GM21367 (cell line): ENCODE data around the gene VAMP7.
"Not testable (repeated sequence)": the region's sequence is repeated elsewhere in the genome, so short reads cannot be mapped to it uniquely, and the experiment has no call there.

Source experiments
- ATAC-seq: cut with Tn5 transposase; IDR thresholded peaks from one replicate; pipeline ENCODE4 v1.9.1; 2021; ENCODE audit not compliant: unreplicated experiment

The VAMP7 gene

DNA sequence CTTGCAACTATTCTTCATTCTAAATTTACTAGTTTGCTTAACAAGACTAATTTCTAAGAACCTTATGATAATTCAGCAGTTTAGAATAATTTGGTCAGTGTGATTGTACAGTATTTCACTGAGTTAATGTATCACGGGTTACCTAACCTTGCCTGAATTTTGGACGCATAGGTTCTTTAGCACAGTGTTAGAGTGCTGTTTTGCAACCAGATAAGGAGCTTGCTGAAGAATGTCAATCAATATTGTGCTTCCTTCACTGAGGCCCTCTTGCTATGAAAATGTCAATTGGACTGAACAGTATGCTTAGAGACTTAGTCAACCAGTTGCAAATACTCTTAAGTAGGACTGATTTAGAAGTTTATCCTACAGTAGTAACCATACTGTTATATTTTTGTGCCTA, 19.6 kb downstream of the VAMP7 start:
- ATAC-seq, result no peak

DNA sequence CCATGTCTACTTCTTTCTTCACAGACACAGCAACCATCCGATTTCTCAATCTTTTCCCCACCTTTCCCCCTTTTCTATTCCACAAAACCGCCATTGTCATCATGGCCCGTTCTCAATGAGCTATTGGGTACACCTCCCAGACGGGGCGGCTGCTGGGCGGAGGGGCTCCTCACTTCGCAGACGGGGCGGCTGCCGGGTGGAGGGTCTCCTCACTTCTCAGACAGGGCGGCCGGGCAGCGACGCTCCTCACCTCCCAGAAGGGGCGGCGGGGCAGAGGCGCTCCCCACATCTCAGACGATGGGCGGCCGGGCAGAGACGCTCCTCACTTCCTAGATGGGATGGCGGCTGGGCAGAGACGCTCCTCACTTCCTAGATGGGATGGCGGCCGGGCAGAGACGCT, 26.5 kb downstream of the VAMP7 start:
- ATAC-seq, result not testable (repeated sequence)

DNA sequence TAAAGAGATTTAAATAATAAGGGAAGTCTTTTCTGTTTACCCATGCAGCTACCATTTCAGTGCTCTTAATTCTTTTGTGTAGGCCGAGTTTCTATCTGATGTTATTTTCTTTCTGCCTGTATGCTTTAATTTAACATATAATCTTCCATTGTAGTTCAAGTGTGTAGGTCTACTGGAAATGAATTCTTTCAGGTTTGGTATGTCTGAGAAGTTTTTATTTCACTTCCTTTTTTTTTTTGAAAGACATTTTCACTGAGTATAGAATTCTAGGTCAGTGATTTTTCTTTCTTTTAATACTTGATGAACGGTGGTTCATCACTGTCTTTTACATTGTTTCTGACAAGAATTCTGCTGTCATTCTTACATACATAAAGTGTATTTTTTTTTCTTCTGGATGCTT, 42.1 kb downstream of the VAMP7 start:
- ATAC-seq, result no peak

DNA sequence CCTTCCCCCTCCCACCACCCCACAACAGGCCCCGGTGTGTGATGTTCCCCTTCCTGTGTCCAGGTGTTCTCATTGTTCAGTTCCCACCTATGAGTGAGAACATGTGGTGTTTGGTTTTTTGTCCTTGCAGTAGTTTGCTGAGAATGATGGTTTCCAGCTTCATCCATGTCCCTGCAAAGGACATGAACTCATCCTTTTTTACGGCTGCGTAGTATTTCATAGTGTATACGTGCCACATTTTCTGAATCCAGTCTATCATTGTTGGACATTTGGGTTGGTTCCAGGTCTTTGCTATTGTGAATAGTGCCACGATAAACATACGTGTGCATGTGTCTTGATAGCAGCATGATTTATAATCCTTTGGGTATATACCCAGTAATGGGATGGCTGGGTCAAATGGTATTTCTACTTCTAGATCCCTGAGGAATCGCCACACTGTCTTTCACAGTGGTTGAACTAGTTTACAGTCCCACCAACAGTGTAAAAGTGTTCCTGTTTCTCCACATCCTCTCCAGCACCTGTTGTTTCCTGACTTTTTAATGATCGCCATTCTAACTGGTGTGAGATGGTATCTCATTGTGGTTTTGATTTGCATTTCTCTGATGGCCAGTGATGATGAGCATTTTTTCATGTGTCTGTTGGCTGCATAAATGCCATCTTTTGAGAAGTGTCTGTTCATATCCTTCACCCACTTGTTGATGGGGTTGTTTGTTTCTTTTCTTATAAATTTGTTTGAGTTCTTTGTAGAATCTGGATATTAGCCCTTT, 49.9 kb downstream of the VAMP7 start:
- ATAC-seq, result not testable (repeated sequence)

DNA sequence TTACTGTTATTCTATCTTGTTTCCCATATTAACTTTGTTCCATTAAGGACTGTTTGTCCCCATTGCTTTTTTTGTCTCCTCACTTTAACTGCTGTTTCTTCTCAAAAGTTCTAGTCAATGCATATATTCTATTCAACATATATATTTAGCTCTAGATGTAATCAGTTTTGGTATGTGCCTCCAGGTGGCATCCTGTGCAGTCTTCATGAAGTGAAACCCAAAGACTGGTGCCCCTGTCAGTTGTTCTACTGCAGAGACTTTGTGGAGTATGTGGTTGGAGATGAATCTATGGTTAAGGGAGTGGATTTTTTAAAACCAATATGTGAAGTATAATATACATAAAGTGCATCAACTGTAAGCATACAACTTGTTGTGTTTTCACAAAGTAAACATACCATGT, 57.0 kb downstream of the VAMP7 start:
- no peak for ATAC-seq

DNA sequence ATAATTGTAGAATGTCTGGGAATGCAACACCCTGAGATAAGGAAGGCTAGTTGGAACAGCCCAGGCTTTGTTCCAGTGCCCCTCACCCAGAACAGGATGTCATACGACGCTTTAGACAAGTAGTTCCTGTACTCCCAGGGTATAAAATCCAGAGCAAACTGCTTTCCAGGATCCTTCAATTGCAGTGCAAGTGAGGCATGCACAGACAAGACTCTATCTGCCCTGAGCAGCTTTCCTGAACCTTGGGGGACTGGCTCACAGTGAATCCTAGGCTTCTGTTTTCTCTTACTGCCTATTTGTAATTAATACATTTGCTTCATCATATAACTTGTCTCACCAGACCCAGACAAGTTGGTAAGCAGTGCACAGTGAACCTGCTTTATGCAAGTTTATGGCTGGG, 68.0 kb downstream of the VAMP7 start:
- ATAC-seq, result no peak

DNA sequence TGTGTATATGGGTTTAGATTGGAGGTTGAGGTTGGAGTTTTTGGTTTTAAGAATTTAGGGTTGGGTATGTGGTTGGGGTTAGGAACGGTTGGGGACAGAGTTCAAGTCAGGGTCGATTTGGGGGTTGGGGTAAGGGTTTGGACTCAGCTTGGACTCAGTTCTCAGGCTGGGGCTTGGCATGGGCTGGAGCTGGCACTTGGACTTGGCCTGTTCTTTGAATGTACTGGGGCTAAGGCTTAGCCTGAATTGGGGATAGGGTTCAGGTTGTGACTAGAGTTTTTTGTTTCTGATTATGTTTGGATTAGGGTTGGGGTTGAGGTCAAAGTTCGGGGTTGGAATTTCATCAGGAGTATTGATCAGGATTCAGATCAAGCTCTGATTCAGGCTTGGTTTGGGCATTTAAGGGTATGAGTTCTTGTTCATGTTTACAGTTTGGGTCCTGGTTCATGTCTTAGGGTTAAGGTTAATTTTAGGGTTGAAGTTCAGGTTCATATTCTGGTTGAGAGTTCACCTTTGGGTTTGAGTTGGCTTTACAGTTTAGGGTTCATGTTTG, 70.2 kb downstream of the VAMP7 start:
- ATAC-seq, result no peak

DNA sequence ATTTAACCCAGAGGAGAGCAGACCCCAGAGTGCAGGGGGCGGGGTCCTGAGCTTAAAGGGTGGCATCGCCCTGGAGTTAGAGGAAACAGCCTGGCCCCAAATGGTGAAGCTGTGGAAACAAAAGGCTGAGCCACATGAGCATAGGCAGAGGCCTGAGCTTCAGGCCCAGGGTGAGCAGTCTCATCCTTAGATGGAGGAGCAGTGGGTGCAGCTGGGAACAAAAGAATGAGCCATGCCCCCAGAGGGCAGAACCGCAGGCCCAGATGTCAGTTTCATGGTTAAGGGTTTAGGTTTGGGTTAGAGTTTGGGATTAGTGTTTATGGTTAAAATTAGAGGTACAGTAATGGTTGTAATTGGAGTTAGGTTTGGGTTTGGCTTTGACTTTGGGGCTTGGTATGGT, 71.9 kb downstream of the VAMP7 start:
- ATAC-seq, result no peak

DNA sequence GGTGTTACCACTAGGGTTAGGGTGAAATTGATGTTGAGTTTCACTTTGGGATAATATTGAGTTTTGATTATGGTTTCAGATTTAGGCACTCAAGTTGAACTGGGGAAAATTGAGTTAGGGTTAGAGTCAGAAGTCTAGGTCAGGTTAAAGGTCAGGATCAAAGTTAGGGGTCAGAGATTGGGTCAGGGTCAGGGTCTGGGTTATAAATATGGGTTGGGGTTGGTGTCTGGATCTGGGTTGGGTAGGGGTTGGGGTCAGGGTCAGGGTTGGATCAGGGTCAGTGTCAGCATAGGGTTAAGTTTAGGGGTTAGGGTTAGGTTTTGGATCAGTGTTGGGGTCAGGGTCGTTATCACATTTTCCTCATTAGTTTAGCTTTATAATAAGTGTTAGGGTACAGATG, 73.6 kb downstream of the VAMP7 start:
- ATAC-seq, result no peak

DNA sequence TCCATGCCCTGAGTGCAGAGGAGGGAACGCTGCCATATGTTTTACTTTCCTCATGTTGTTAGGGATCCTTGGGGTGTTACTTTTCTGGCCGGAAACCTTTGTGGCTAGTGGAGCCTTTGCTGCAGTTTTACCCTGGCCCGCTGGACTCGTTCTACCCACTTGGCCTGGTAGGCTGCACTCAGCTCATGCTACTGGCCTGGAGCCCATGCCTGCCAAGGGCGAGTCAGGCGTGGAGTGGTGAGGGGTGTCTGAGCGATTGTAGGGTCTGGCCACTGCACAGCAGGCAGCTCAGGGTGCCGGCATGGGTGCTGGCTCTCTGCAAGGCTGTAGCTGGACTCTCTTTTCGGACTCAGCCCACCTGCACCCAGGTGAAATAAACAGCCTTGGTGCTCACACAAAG, 75.0 kb downstream of the VAMP7 start:
- no peak for ATAC-seq

DNA sequence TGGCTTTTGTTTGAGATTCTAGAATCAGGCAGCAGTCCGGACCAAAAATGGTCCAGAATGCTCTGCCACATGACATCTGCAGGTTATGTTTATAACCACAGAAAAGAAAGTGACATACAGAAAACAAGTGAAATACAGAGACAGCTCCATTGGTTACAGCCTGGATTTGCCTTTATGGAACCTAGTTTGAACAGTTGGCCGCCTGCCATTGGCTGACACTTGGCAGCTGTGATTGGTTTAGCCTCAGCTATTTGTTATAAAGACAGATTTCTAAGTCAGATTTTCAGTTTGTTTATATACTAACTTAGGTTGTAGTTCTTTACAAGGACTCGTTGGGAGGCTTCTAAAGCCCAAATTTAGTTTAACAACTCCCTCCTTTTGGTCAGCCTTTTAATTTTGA, 75.5 kb downstream of the VAMP7 start:
- ATAC-seq, result no peak

DNA sequence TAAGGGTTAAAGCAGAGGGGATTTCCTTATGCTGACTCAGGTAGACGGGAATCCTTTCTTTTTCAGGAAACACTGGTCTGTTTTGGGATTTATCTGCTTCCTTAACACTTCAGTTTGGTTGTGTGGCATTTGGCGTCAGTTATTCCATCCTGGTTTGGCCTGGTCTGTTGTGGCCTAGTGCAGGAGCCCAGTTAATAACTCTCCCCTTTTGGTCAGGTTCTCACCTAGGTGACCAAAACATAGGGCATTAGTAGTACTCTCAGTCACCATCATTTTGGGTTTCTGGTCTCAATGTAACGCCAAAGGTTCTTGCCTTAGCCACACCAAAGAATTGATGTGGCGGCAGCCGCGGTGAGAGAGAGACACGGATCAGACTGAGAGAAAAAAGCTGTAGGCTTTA, 76.7 kb downstream of the VAMP7 start:
- ATAC-seq, result no peak

DNA sequence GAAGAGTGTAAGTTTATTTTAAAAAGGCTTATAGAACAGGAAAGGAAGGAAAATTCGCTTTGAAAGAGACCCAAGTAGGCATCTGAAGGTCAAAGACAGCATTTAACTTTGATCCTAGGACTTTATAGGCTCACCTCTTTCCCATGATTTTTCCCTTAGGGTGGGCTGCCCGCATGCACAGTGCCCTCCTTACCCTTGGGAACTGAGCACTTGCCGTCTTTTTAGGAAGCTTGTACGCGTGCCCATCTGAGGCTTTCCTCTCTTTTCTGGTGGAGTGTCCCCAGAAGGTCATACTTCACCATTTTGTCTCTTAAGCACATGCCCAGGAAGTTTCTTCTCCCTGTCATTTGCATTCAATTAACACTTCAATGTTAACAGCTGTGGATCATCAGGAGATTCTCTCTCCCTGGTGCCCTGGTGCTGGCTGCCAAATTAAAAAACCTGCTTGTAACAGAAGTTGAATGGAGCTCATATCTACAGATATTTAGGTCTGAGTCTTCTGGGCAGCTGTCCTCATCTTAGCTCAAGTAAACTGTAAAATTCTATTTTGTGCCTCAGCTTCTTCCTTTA, 78.0 kb downstream of the VAMP7 start:
- ATAC-seq, result no peak

DNA sequence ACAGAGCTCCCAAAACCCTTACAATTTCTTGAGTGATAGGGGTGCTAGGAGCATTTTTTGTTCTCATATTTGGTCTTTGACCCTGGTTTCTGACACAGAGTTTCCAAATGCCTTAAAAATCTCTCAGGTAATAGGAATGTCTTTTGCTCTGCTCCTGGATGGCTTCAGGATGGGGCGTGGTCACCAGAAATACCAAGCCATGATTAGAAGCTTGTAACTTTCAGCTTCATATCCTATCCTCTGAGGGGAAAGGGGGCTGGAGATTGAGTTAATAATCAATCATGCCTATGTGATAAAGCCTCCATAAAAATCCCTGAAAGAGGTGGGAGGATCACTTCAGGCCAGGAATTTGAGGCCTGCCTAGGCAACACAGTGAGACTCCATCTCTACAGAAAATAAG, 81.8 kb downstream of the VAMP7 start:
- ATAC-seq, result no peak

DNA sequence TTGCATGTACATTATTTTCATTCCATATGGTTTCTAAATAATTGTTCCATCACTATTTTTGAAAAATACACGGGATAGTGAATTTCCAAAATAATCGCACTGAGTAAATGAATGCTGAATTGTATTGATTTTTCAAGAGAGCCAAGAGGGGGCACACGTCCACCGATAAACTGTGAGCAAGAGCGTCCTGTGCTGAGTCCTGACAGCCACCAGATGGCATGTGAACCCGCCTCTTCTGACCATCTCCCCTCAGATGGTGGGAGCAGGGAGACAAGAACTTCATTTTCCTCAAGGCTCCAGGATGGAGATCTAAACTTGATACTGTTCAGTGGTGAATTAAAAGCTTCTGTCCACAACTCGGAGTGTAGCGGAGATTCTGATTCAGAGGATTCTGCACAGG, 85.7 kb downstream of the VAMP7 start:
- ATAC-seq, result peak; percentile 51

DNA sequence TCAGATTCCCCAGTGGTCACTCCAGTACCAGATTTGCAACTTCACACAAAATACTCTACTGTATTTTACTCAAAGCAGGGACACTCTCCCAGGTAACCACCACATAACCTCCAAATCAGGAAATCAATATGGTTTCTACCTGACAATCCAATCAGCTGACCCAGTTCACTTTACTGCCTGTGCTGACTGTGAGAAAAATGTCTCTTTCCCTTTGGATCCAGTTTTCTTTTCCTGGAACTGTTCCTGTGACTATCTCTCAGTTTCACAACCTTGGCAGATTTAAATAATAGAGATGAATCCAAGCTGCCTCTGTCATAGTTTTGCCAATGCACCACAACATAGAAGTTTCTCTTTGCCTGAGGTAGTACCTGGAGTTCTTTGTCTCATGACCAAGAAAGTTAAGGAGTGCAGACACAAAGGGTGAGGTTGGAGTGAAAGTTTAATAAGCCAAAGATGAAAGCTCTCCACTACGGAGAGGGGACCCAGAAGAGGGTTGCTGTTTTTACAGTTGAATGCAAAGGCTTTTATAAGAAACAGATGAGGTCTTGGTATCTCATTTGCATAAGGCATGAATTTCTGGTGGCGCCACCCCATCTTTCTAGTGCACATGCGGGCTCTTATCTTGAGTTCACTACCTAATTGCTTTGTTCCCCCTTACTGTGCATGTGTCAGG, 86.6 kb downstream of the VAMP7 start:
- no peak for ATAC-seq

DNA sequence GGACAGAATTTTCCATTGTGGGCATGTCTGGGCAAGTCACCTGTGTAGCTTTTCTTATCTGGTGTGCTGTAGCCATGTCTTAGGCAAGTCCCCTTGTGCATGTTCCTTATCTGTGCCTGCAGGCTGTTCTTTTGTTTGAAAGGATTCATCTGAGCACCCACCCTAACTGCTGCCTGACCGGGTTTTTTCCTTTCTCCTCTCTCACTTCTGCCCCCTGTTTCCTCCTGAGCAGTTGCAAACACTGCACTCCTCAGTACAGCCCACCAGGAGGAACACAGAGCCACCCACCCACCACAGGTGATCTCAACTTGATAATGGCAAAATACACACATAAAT, 87.1 kb downstream of the VAMP7 start:
- ATAC-seq, result no peak

DNA sequence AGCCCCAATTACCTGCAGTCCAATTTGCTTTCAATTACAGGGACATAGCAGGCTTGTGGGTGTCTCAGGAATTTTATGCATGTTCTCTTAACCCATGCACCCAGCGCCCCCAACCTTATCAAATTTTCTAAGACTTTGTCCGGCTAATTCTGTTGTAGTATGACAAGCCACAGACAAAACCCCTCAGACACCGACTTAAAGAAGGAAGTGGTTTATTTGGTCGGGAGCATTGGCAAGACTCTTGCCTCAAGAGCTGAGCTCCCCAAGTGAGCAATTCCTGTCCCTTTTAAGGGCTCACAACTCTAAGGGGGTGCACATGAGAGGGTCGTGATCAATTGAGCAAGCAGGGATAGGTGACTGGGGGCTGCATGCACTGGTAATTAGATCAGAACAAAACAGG, 87.6 kb downstream of the VAMP7 start:
- no peak for ATAC-seq

DNA sequence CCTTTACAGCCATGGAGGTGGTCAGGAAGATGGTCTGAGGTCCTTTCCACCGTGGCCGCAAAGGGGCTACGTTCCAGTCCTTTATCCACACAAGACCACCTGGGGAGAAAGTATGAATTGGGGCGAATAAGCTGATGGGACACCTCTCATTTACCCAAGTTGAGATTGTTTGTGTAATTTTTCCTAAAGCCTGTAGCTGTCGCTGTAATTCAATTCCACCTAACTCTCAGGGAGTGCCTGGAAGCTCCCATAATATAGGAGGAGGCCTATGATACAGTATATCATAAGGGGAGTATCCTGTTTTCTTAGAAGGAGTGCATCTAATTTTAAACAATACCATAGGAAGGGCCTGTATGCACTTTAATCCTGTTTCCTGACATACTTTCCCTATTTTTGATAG, 90.5 kb downstream of the VAMP7 start:
- not testable (repeated sequence) for ATAC-seq

DNA sequence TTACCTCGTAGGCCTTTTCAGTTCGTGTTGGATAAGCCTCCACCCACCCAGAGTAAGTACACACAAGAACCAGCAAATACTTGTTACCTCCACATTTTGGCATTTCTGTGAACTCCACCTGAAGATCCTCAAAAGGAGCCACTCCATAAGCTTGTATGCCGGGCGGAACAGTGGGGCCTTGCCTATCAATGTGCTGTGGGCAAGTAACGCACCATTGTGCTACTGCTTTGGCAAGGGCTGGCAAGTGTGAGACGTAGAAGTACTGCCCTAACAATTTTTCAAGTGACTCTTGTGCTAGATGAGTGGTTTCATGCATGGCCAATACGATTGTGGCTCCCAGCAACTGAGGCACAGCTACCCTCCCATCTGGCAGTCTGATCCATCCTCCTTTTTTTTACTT, 91.1 kb downstream of the VAMP7 start:
- not testable (repeated sequence) for ATAC-seq

DNA sequence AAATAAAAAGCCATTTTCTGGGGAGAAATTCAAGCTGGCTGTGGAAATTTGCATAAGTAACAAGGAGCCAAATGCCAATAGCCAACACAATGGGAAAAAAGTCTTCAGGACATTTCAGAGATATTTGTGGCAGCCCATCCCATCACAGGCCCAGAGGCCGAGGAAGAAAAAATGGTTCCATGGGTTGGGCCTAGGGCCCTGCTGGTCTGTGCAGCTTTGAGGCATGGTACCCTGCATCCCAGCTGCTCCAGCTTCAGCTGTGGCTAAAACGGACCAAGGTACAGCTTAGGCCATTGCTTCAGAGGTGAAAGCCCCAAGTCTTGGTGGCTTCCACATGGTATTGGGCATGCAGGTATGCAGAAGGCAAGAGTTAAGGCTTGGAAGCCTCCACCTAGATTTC, 102.2 kb downstream of the VAMP7 start:
- no peak for ATAC-seq

DNA sequence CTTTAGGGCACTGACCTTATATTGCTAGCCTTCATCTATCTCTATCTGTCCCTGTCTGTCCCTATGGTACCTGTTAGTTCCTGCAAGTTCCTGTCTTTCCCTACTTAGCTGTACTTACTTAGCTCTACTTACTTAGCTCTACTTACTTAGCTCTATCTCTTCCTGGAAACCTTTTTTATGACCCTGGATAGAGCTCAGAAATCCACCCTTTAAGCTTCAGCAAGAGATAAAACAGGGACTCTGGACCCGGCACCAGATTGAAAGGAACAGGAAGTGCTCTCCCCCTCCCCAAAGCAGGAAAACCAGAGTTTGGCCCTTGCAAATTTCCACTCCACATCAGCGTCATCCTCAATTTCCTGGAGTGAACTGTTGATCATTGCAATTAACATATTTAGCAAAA, 104.1 kb downstream of the VAMP7 start:
- no peak for ATAC-seq
